ENCODE measurements around the gene LIN37. TPM values are rescaled to one million over a fixed set of nuclear protein-coding genes. Genes with fewer than 3 reads are reported as not detected.

Gene LIN37
- total RNA-seq, 4 donors from 2014 or later, result 11.6 to 18.3 (median 15.6) TPM

- Histone ChIP-seq H3K27me3 (no peaks in the 10 kb centered on the region), H3K4me1 (peaks cover 16 to 52% (median 28%) of the 10 kb centered on the region in 4 donors), H3K36me3 (peaks cover 37 to 75% (median 62%) of the 10 kb centered on the region in 4 donors), H3K27ac (replicated peaks in 1 of 4) (peak overlapping the region in 2 of 4 donors; percentile 20 to 94), H3K9me3 (no peaks in the 10 kb centered on the region), H3K4me3 (no peak overlapping the region)
- DNase-seq (ENCODE audit: extremely low spot score), result no peak
- TF ChIP-seq EP300 (IDR thresholded peaks at IDR 0.05), result no peak
- no peak for TF ChIP-seq POLR2A (IDR thresholded peaks at IDR 0.05; ENCODE audit: low read depth)
- no peak for TF ChIP-seq CTCF (IDR thresholded peaks at IDR 0.05)
- no peak for TF ChIP-seq POLR2AphosphoS5 (IDR thresholded peaks at IDR 0.05)
- intact Hi-C loops (cut with DNase I), result no loop called here
- WGBS, result 83% methylated on average over 1 of the region's 2 CpGs
Observed at GRCh38 chr19:35738887-35739229, 9.5 kb upstream of the LIN37 start.

GRCh38 chr19:35739275-35740107 lies 8.9 kb upstream of the LIN37 start:
- Histone ChIP-seq H3K27me3 (no peaks in the 10 kb centered on the region), H3K36me3 (peaks cover 31 to 73% (median 58%) of the 10 kb centered on the region in 4 donors), H3K4me3 (peak overlapping the region; percentile 58 to 67 (median 66)), H3K4me1 (peaks cover 22 to 59% (median 35%) of the 10 kb centered on the region in 4 donors), H3K9me3 (no peaks in the 10 kb centered on the region), H3K27ac (replicated peaks in 1 of 4) (peak overlapping the region; percentile 80 to 94 (median 88))
- WGBS, result 76% methylated on average over 18 of the region's 29 CpGs
- no peak for TF ChIP-seq POLR2AphosphoS5 (IDR thresholded peaks at IDR 0.05)
- TF ChIP-seq CTCF (IDR thresholded peaks at IDR 0.05), result no peak
- TF ChIP-seq POLR2A (IDR thresholded peaks at IDR 0.05; ENCODE audit: low read depth), result no peak
- no peak for TF ChIP-seq EP300 (IDR thresholded peaks at IDR 0.05)
- no peak for DNase-seq (ENCODE audit: extremely low spot score)
- intact Hi-C loops (cut with DNase I), result no loop called here

GRCh38 chr19:35740108-35740422 lies 8.3 kb upstream of the LIN37 start:
- peaks cover 27 to 67% (median 52%) of the 10 kb centered on the region in 4 donors for H3K36me3 ChIP-seq
- H3K9me3 ChIP-seq, result no peaks in the 10 kb centered on the region
- TF ChIP-seq POLR2AphosphoS5 (IDR thresholded peaks at IDR 0.05), result no peak
- no peak for TF ChIP-seq EP300 (IDR thresholded peaks at IDR 0.05)
- TF ChIP-seq POLR2A (IDR thresholded peaks at IDR 0.05; ENCODE audit: low read depth), result no peak
- no peak for TF ChIP-seq CTCF (IDR thresholded peaks at IDR 0.05)
- no peaks in the 10 kb centered on the region for H3K27me3 ChIP-seq
- H3K4me1 ChIP-seq, result peaks cover 24 to 61% (median 37%) of the 10 kb centered on the region in 4 donors
- intact Hi-C loops (cut with DNase I), result no loop called here
- H3K27ac ChIP-seq (replicated peaks in 1 of 4), result peak overlapping the region; percentile 80 to 94 (median 88)
- 39% methylated on average over 3 of the region's 16 CpGs for WGBS
- no peak for DNase-seq (ENCODE audit: extremely low spot score)
- H3K4me3 ChIP-seq, result peak overlapping the region; percentile 58 to 67 (median 66)

DNA sequence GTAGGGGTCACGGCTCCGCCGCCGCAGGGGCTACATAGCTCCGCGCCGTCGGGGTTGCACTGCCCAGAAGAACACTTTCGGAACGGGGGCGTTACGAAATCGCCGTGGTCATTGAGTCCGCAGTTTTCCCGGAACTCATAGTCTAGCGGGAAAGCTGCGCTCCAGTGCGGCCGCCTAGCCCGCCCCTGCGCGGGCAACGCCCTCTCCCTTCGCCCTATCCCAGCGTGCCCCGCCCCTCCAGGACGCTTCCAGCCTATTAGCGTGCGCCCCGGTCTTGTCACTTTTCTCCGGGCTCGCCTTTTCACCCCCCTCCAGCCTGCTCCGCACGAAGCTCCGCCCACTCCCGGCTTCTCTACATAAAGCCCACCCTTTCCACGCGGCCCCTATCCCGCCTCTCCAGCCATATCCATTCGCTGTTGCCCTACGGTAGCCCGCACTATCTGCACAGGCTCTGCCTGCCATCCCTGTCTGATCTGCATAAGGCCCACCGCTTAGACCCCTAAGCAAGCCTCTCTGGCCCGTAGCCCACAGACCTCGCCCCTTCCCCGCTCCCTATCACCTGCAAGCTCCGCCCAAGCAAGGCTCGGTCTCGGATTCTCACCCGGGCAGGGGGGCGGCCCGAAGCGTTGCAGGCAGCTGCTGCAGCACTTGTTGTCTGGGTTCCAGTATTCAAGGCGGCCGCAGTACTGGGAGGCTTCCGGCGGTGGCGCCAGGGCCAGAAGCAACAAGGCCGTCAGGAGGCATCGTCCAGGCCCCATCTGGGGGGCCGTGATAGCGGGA lies 7.8 kb upstream of the LIN37 start:
- H3K4me3 ChIP-seq, result peak overlapping the region; percentile 58 to 67 (median 66)
- TF ChIP-seq POLR2A (IDR thresholded peaks at IDR 0.05; ENCODE audit: low read depth) (no peak), POLR2AphosphoS5 (IDR thresholded peaks at IDR 0.05) (peak; percentile 76), CTCF (IDR thresholded peaks at IDR 0.05) (peak in 1 of 3 experiments; percentile 36), EP300 (IDR thresholded peaks at IDR 0.05) (peak; percentile 86)
- no peaks in the 10 kb centered on the region for H3K27me3 ChIP-seq
- WGBS, result under 1% methylated on average over 17 of the region's 63 CpGs
- no peaks in the 10 kb centered on the region for H3K9me3 ChIP-seq
- peaks cover 22 to 61% (median 47%) of the 10 kb centered on the region in 4 donors for H3K36me3 ChIP-seq
- H3K27ac ChIP-seq (replicated peaks in 1 of 4), result peak overlapping the region; percentile 80 to 94 (median 88)
- intact Hi-C loops (cut with DNase I), result no loop called here
- DNase-seq (ENCODE audit: extremely low spot score), result peak; percentile 99
- H3K4me1 ChIP-seq, result peaks cover 24 to 61% (median 37%) of the 10 kb centered on the region in 4 donors

Measured in esophagus muscularis mucosa (tissue), 4 donors.